ENCODE data around the gene ANKRD6.

Gene ANKRD6

DNA sequence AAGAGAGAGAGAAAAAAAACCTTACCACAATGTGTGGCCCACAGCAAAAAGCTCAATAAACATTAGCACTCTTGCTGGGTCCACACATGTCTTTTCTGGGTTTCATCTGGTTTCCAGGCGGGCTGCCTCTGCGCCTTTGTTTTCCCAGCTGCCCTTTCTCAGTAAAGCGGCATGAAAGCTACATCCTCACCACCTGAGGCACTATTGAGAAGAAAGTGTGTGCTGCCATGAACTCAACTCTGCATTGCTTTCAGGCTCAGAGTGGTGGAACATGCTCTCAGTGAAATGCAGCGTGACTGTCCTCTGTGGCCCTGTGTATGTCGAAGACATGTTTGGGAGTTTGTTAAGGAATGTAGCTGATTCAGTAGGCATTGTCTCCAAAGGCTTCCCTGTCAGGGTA, 103.3 kb downstream of the ANKRD6 start:
- in situ Hi-C loops (cut with HindIII; ENCODE audit: low sequenced_read_pairs) = no loop called here

DNA sequence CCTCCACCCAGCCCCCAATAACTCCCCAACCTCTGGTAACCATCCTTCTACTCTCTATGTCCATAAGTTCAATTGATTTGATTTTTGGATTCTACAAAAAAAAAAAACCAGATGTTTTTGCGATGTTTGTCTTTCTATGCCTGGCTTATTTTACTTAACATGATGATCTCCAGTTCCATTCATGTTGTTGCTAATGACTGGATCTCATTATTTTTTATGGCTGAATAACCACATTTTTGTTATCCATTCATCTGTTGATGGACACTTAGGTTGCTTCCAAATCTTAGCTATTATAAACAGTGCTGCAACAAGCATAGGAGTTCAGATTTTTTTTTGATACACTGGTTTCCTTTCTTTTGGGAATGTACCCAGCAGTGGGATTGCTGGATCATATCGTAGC, 106.8 kb downstream of the ANKRD6 start:
- DNase-seq (ENCODE audit: low read depth) = no peak
- TF ChIP-seq, protein P1, sequence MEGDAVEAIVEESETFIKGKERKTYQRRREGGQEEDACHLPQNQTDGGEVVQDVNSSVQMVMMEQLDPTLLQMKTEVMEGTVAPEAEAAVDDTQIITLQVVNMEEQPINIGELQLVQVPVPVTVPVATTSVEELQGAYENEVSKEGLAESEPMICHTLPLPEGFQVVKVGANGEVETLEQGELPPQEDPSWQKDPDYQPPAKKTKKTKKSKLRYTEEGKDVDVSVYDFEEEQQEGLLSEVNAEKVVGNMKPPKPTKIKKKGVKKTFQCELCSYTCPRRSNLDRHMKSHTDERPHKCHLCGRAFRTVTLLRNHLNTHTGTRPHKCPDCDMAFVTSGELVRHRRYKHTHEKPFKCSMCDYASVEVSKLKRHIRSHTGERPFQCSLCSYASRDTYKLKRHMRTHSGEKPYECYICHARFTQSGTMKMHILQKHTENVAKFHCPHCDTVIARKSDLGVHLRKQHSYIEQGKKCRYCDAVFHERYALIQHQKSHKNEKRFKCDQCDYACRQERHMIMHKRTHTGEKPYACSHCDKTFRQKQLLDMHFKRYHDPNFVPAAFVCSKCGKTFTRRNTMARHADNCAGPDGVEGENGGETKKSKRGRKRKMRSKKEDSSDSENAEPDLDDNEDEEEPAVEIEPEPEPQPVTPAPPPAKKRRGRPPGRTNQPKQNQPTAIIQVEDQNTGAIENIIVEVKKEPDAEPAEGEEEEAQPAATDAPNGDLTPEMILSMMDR (IDR thresholded peaks at IDR 0.05; ENCODE audit: low read depth, low read length, missing control alignments) = no peak
- in situ Hi-C loops (cut with HindIII; ENCODE audit: low sequenced_read_pairs) = no loop called here
- H3K4me3 ChIP-seq (ENCODE audit: low read depth, low read length) = no peak overlapping the region

More for the DNA sequence above, 103.3 kb downstream of the ANKRD6 start:
- no peak overlapping the region for H3K4me3 ChIP-seq (ENCODE audit: low read depth, low read length)
- TF ChIP-seq, protein P1 (IDR thresholded peaks at IDR 0.05; ENCODE audit: low read depth, low read length, missing control alignments) = no peak
- DNase-seq (ENCODE audit: low read depth) = no peak

DNA sequence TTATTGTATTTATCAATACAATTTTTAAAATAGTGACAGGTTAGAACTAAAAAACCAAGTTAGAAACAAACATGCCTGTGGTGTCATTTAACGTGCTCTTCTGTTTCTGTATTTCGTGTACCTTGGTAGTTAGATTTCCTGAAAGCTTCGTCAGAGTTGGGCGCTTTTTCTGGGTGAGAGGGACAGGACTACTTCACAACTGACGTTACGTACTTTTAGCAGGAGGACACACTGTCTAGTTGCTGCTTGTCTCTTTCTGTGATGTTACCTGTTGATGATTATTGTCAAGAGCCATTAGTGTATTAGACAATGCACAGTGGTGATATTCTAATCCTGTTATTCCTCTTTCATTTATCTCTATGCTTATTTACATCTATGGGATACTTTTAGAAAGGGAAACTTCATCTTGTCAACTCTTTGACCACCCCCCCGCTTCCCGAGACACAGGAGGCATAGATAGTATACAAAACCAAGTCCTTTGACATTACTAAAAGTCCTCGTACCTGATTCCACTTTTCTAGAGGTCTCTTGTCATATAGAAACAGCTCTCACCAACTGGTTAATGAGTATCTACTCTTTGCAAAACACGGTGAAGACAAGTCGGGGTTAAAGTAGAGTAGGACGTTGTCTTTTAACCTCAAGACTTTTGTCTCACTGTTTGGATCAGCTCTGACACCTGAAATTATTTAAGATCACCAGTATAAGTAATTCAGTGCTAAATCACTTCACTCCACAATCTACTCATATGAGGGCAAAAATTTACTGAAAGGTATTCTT, 109.3 kb downstream of the ANKRD6 start:
- no peak for DNase-seq (ENCODE audit: low read depth)
- TF ChIP-seq, protein P1 (IDR thresholded peaks at IDR 0.05; ENCODE audit: low read depth, low read length, missing control alignments) = no peak
- no peak overlapping the region for H3K4me3 ChIP-seq (ENCODE audit: low read depth, low read length)
- in situ Hi-C loops (cut with HindIII; ENCODE audit: low sequenced_read_pairs) = no loop called here

DNA sequence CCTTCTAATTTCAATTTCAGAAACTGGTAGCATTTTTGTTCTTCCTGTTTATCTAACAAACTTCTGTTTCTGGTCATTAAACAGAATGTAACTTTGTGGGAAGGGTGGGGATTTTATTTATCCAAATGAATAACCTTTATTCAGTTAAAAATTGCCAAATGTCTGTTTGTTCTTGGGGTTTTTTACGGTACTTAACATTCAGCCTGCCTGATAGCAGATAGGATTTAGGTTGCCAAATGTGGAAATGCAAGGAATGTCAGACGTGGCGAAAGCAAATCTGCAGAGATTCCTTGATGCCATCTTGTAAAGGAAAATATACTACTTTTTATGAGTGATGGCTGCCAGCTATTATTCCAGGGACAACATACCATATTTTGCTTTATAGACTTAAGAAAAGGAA, 109.9 kb downstream of the ANKRD6 start:
- H3K4me3 ChIP-seq (ENCODE audit: low read depth, low read length) = no peak overlapping the region
- in situ Hi-C loops (cut with HindIII; ENCODE audit: low sequenced_read_pairs) = no loop called here

DNA sequence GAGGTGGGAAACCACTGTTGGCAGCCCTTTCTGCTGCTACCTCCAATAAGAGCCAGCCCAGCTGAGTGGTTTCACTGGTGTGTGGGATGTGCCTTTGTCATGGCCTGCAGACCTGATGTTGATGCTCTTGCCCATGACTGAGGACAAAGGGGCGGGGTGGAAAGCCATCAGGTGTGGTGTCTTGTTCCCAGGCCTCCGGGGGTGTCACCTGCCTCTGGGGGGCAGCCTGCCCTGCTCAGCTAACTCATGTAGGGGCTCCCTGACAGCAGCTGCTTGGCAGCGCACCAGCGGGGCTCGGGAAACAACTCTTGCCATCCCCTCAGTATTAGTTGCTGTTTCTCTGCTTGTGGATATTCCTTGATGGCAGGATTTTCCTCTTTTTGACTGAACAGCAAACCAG, 114.3 kb downstream of the ANKRD6 start:
- in situ Hi-C loops (cut with HindIII; ENCODE audit: low sequenced_read_pairs) = no loop called here
- no peak overlapping the region for H3K4me3 ChIP-seq (ENCODE audit: low read depth, low read length)
- TF ChIP-seq, protein P1 (IDR thresholded peaks at IDR 0.05; ENCODE audit: low read depth, low read length, missing control alignments) = no peak
- no peak for DNase-seq (ENCODE audit: low read depth)

More for the DNA sequence above, 109.9 kb downstream of the ANKRD6 start:
- TF ChIP-seq, protein P1 (IDR thresholded peaks at IDR 0.05; ENCODE audit: low read depth, low read length, missing control alignments) = no peak
- DNase-seq (ENCODE audit: low read depth) = no peak

DNA sequence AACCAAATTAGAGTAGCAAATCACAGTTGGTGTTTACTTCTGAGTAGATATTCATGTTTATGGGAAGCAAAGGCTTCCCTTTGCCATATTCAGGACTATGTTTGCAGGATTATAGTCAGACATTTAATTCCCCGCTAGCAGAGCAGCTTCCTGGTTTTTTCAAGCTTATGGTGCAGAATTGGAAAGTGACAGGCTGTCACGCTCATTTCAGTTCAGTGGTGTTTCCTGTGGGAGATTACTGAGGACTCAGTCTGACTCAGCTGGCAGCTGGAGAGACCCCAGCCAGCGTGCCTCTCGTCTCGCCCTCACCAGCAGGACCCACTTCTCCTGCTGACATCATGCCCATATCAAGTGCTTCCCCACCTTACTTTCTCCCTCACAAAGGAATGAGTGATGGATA, 120.5 kb downstream of the ANKRD6 start:
- TF ChIP-seq, protein P1 (IDR thresholded peaks at IDR 0.05; ENCODE audit: low read depth, low read length, missing control alignments) = no peak
- no peak overlapping the region for H3K4me3 ChIP-seq (ENCODE audit: low read depth, low read length)
- in situ Hi-C loops (cut with HindIII; ENCODE audit: low sequenced_read_pairs) = no loop called here
- no peak for DNase-seq (ENCODE audit: low read depth)
